Measurements from ENCODE around the gene PNPLA5.

GRCh38 chr22:43878079-43878795, 13.6 kb downstream of the PNPLA5 start:
- TF ChIP-seq CTCF (IDR thresholded peaks at IDR 0.05) (no peak), POLR2A (IDR thresholded peaks at IDR 0.05) (no peak)
